Measurements from ENCODE around the gene IL18RAP. TPM values are rescaled to one million over a fixed set of nuclear protein-coding genes. Genes with fewer than 3 reads are reported as not detected.

The IL18RAP gene
- total RNA-seq, 4 donors from 2014 or later: 4.2 to 6.8 (median 4.9) TPM

DNA sequence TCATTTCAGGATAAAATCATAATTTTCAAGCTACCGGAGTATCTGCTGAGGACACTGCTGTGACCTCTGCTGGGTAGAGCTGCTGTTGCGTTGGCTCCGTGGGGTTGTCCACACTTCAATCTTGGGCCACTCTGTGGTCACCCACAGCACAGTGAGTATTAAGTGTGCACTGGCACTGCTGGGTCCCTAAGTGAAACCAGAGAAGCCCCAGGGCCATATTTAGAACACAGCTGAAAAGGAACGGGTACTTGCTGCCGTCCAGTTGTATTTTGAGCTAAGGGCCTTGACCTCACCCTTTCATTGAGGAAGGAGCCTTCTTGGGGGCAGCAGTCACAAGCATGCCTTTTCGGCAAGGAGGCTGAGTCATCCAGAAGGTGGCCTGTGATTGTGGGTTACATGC, 60.1 kb downstream of the IL18RAP start:
- no peaks in the 10 kb centered on the region for H3K27me3 ChIP-seq
- no peaks in the 10 kb centered on the region for H3K36me3 ChIP-seq
- no peaks in the 10 kb centered on the region for H3K4me1 ChIP-seq
- H3K9me3 ChIP-seq: no peaks in the 10 kb centered on the region
- no peak overlapping the region for H3K4me3 ChIP-seq
- no peak for DNase-seq
- no peak overlapping the region for H3K27ac ChIP-seq
- TF ChIP-seq POLR2A (IDR thresholded peaks at IDR 0.05): no peak
- TF ChIP-seq, protein P1, sequence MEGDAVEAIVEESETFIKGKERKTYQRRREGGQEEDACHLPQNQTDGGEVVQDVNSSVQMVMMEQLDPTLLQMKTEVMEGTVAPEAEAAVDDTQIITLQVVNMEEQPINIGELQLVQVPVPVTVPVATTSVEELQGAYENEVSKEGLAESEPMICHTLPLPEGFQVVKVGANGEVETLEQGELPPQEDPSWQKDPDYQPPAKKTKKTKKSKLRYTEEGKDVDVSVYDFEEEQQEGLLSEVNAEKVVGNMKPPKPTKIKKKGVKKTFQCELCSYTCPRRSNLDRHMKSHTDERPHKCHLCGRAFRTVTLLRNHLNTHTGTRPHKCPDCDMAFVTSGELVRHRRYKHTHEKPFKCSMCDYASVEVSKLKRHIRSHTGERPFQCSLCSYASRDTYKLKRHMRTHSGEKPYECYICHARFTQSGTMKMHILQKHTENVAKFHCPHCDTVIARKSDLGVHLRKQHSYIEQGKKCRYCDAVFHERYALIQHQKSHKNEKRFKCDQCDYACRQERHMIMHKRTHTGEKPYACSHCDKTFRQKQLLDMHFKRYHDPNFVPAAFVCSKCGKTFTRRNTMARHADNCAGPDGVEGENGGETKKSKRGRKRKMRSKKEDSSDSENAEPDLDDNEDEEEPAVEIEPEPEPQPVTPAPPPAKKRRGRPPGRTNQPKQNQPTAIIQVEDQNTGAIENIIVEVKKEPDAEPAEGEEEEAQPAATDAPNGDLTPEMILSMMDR (IDR thresholded peaks at IDR 0.05): no peak

DNA sequence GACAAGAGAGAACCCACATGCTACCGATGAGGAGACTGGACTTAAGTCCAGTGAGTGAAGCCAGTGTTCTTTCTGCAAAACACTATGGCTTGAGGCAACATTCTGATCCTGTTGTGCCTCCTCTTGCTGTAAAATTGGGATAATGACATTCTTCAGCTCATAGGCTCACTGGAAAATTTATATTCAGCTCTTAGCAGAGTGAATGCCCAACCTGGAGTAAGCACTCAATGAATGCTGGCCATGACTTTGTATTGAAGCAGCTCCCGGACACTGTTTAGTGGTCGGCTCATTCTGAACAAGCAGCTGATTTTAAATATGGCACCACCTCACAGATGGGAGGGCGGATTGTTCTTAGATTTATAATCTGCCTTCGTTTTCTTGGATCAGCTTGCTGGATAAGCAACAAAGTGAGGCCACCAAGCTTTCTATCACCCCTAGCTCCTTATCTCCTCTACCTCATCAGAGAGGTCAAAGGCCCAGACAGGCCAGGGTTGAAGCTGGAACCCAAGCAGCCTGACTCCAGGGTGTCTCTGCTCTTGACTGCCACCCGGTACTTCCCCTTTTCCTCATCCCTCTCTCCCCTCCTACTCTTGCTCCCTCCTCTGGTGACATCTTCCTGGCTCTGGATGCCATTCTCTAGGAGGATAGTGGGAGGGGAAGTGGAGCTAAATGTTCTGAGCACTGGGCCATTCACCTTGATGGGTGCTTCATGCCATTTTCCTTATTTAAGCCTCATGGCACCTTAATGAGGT, 61.5 kb downstream of the IL18RAP start:
- H3K27ac ChIP-seq: no peak overlapping the region
- H3K4me1 ChIP-seq: no peaks in the 10 kb centered on the region
- no peaks in the 10 kb centered on the region for H3K27me3 ChIP-seq
- no peak for DNase-seq
- TF ChIP-seq POLR2A (IDR thresholded peaks at IDR 0.05): no peak
- TF ChIP-seq, protein P1 (IDR thresholded peaks at IDR 0.05): no peak
- no peaks in the 10 kb centered on the region for H3K36me3 ChIP-seq
- H3K9me3 ChIP-seq: no peaks in the 10 kb centered on the region
- no peak overlapping the region for H3K4me3 ChIP-seq

DNA sequence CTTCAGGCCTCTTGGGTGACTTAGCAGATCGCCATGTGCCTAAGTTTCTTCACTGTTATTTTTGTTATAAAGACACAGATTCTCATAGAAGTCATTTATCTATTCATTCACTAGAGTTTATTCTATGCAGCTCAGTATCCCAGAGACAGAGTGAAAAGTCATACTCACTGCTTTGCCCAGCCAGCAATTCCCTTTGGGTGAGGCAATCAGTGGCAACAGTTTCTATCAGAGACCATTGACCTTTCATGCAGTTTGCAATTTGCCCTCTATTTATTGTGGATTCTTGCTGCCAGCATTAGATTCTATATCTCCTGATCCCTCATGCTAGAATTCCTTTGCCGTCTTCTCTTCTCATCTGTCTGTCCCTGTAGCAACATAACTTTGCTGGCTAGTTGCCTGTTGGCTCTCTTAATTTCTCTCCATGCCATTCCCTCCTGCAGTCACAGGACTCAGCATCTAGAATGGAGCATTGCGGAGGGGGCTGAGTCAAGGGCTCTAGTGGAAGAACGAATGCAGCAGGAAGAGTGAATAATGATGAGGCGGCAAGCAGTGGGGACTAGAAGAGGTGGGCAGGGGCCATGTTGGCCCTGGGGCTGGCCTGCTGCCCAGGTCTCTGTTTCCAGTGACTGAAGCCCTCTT, 62.3 kb downstream of the IL18RAP start:
- Histone ChIP-seq H3K27me3 (no peaks in the 10 kb centered on the region), H3K9me3 (no peaks in the 10 kb centered on the region)

DNA sequence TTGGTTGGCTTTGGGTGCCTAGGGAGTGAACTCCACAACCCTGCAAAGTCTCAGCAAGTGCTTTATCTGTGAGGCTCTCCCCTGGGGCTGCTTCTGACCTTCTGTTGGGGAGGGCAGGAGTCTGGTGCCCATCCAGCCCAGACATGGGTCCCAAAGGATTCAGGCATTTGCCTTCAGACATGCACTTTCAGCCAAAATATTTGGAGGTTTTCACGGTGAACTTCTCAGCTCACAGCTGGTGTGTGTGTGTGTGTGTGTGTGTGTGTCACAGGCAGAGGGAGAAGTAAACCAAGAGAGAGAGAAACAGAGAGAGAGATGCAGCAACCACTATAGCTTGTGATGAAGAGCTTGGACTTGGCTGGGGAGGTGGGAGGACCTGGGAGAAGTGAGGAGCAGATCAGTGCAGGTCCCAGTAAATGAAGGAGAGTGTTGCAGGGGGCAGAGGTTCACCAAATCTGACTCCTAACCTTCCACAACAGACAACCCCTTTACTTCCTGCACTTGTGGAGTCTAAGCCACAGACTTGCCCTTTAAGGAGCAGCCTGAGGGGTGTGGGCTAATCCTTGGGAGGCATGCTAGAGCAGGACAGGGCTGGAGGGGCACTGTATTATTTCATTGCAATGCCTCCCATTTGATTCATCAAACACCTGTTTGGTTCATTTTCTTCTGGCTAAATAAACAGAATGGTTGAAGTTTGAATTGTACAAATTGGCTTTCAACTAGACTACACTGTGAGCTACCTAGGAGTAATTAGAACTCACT, 64.2 kb downstream of the IL18RAP start:
- Histone ChIP-seq H3K27me3 (no peaks in the 10 kb centered on the region), H3K4me3 (no peak overlapping the region), H3K9me3 (no peaks in the 10 kb centered on the region), H3K4me1 (no peaks in the 10 kb centered on the region), H3K36me3 (no peaks in the 10 kb centered on the region), H3K27ac (no peak overlapping the region)
- TF ChIP-seq, protein P1 (IDR thresholded peaks at IDR 0.05): no peak
- no peak for TF ChIP-seq POLR2A (IDR thresholded peaks at IDR 0.05)
- DNase-seq: no peak

More for the DNA sequence above, 62.3 kb downstream of the IL18RAP start:
- TF ChIP-seq POLR2A (IDR thresholded peaks at IDR 0.05): no peak
- TF ChIP-seq, protein P1 (IDR thresholded peaks at IDR 0.05): no peak
- H3K4me1 ChIP-seq: no peaks in the 10 kb centered on the region
- DNase-seq: no peak
- H3K4me3 ChIP-seq: no peak overlapping the region
- no peaks in the 10 kb centered on the region for H3K36me3 ChIP-seq
- H3K27ac ChIP-seq: no peak overlapping the region

DNA sequence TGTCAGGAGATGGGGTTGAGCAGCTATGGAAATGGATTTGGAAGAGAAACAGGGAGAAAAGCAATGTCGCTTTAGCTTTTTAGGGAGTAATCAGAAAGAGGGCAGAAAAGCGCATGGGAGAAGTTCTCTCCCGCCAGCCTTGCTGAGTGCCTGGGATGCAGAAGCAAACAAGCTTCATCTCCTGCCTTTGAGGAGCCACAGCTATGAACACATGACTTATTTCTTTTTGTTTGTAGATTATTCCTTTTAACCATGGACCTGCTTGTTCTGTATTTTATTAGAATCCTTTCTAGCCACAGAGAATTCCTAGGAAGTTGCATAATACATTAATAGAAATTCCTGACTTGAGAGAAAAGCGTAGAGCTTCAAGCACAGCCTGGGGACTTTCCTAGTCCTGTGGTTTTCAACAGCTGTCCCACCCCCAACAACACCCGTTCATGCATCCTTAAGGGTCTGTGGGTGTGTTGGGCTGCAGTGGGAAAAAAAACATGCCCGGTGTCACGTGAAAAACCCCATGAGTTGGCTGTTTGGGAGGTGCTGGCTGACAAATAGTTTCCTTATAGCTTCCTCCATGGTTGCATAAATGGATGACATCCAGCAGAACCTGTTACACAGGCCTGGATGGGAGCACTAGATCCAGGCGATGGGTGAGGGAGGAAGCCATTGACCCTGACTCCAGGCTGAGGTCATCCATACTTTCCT, 65.0 kb downstream of the IL18RAP start:
- Histone ChIP-seq H3K27ac (no peak overlapping the region), H3K36me3 (no peaks in the 10 kb centered on the region), H3K9me3 (no peaks in the 10 kb centered on the region), H3K27me3 (no peaks in the 10 kb centered on the region), H3K4me1 (no peaks in the 10 kb centered on the region), H3K4me3 (no peak overlapping the region)
- TF ChIP-seq POLR2A (IDR thresholded peaks at IDR 0.05): no peak
- TF ChIP-seq, protein P1 (IDR thresholded peaks at IDR 0.05): no peak
- no peak for DNase-seq
